ENCODE data around the gene DNAH8. TPM values are rescaled to one million over a fixed set of nuclear protein-coding genes. Genes with fewer than 3 reads are reported as not detected.

The DNAH8 gene
- total RNA-seq, 4 donors from 2014 or later = not detected

DNA sequence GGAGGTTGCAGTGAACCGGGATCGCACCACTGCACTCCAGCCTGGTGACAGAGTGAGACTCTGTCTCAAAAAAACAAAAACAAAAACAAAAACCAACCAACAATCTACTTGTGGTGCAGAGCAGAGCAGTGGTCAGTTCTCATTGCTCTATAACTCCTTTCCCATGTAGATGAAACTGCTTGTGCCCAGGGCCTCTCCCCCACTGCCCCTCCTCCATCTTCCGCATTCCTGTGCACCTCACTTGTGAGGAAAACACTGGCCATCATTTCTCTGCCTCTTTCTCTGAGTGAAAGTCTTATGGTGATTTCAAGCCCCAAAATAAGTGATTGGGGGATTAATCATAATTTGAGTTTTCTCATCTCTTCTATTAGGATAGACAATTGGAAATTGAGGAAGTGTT lies 269.6 kb downstream of the DNAH8 start:
- TF ChIP-seq CTCF (IDR thresholded peaks at IDR 0.05) = no peak
- no peak for DNase-seq (ENCODE audit: low spot score)

DNA sequence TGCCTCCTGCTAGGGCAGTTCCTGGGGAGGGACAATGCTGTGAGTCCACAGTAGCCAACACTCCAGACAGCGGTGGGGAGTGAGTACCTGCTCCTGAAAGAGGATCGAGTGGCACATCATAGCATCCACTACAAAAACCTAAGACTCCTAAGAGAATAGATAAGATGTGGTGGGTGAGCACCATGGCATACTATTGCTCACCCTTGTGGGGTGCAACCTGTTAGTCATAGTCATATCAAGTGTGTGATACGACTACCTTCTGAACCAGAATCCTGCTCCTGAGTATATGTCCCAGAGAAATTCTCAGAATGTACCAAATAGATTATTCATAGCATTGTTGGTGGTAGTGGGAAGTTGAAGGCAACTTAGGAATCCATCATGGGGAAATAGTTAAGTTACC lies 270.7 kb downstream of the DNAH8 start:
- TF ChIP-seq CTCF (IDR thresholded peaks at IDR 0.05) = no peak
- no peak for ATAC-seq (ENCODE audit: low FRiP score)
- DNase-seq (ENCODE audit: low spot score) = no peak

More for the DNA sequence above, 269.6 kb downstream of the DNAH8 start:
- no peak for ATAC-seq (ENCODE audit: low FRiP score)

GRCh38 chr6:38987503-38987902 lies 272.4 kb downstream of the DNAH8 start:
- DNase-seq (ENCODE audit: low spot score) (no peak), ATAC-seq (ENCODE audit: low FRiP score) (no peak)
- TF ChIP-seq CTCF (IDR thresholded peaks at IDR 0.05) = no peak

- ATAC-seq (ENCODE audit: low FRiP score) (no peak), DNase-seq (ENCODE audit: low spot score) (no peak)
- no peak for TF ChIP-seq CTCF (IDR thresholded peaks at IDR 0.05)
Measured at GRCh38 chr6:38988736-38989449, 273.8 kb downstream of the DNAH8 start.

GRCh38 chr6:38990475-38990874 lies 275.4 kb downstream of the DNAH8 start:
- ATAC-seq (ENCODE audit: low FRiP score) = no peak
- no peak for DNase-seq (ENCODE audit: low spot score)
- no peak for TF ChIP-seq CTCF (IDR thresholded peaks at IDR 0.05)

DNA sequence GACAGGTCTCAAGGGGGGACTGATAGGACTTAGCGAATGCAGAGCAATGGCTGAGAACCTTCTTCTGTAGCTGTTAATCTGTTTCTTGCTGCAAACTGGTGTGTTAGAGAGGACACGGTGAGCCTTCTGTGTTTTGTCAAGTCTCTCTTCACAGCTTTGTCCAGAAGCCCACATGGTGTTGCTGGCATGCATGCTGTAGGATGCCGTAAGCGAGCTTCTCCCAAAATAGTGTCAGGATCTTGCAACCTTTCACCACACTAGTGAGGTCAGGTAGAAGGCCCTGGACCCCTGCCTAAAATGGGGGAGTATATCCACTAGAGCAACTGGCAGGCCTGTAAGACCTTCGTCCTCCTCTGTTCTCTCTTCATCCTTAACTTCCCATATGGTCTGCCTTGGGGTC lies 281.6 kb downstream of the DNAH8 start:
- DNase-seq (ENCODE audit: low spot score) = no peak
- no peak for TF ChIP-seq CTCF (IDR thresholded peaks at IDR 0.05)
- ATAC-seq (ENCODE audit: low FRiP score) = no peak

DNA sequence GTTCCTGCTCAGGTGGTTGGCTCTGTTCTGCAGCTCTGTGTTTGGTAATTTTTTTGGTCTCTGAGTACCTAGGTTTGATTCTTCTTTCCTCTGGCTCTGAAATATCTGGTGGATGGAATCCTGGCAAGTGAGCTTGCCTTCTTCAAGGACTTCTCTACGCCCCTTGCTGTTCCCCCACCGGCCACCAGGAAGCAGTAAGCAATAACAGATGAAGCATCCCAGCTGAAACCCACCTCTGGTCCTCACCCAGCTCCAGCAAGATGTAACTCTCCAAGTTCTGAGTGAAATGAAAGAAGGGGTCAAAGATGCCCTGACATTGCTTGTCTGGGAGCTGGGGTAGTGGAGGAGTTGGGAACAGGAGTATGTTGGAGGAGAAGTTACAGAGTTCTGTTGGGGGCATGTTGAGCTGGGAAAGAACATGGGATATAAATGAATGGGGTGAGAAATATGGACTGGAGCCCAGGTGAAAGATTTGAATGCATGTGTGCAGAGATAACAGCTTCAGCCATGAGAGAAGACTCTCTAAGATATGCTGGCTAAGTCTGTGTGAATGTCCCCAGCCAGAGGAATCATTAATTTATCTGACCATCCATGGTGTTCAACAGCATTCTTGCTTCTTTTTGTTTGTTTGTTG lies 282.1 kb downstream of the DNAH8 start:
- no peak for ATAC-seq (ENCODE audit: low FRiP score)
- DNase-seq (ENCODE audit: low spot score) = no peak
- TF ChIP-seq CTCF (IDR thresholded peaks at IDR 0.05) = no peak

Data from omental fat pad (tissue), 4 donors.